ENCODE measurements around the gene COMMD1. TPM values are rescaled to one million over a fixed set of nuclear protein-coding genes. Genes with fewer than 3 reads are reported as not detected.
A peak's percentile ranks its signal among the peaks of the same experiment; 100 is the strongest.

COMMD1 gene
- total and polyA plus RNA-seq, 4 experiments from 2014 or later: 16.7 to 63.9 (median 34.2) TPM

DNA sequence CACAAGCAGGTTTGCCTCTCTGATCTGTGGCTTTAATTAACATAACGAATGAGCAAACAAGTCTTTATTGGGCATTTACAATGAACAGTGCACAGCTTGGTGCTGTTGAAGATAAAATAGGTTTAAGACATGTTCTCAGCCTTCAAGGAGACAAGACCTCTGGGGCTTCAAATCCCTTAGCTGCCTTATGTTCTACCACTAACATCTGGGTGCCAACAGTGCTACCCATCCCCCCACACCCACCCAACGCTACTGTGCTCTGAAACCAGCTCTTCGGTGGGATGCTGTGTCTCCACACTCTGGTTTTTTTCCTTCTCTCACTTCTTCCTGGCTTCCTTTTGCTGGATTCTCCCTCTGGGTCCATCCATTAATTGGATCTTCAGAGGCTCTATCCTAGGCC, 276.4 kb downstream of the COMMD1 start:
- intact Hi-C loops (cut with micrococcal nuclease): no loop called here
- no peak overlapping the region for H3K27ac ChIP-seq (ENCODE audit: low read depth, low read length)
- DNase-seq: no peak
- no peaks in the 10 kb centered on the region for H3K27me3 ChIP-seq (ENCODE audit: insufficient read depth, low read length)
- no peaks in the 10 kb centered on the region for H3K36me3 ChIP-seq (ENCODE audit: insufficient read depth, low read length)
- no peaks in the 10 kb centered on the region for H3K9me3 ChIP-seq (ENCODE audit: control insufficient read depth in 1 of 2, low read length in 2 of 2)
- peaks cover 0 to 2% (median under 1%) of the 10 kb centered on the region in 4 donors for H3K4me1 Mint-ChIP-seq
- H3K27ac Mint-ChIP-seq: peak overlapping the region in 2 of 7 donors; percentile 25 to 49
- POLR2A ChIA-PET (ENCODE audit: partially characterized antibody): no interaction called here
- no peaks in the 10 kb centered on the region for H3K4me1 ChIP-seq (ENCODE audit: insufficient read depth, low read length)
- H3K27me3 Mint-ChIP-seq: no peaks in the 10 kb centered on the region
- H3K36me3 Mint-ChIP-seq: no peaks in the 10 kb centered on the region
- H3K4me3 Mint-ChIP-seq: no peak overlapping the region
- H3K9me3 Mint-ChIP-seq: peaks cover 0 to 1% (median 0%) of the 10 kb centered on the region in 8 donors
- CTCF ChIA-PET (ENCODE audit: partially characterized antibody): no interaction called here
- H3K4me3 ChIP-seq (ENCODE audit: low read length in 2 of 2): no peak overlapping the region

DNA sequence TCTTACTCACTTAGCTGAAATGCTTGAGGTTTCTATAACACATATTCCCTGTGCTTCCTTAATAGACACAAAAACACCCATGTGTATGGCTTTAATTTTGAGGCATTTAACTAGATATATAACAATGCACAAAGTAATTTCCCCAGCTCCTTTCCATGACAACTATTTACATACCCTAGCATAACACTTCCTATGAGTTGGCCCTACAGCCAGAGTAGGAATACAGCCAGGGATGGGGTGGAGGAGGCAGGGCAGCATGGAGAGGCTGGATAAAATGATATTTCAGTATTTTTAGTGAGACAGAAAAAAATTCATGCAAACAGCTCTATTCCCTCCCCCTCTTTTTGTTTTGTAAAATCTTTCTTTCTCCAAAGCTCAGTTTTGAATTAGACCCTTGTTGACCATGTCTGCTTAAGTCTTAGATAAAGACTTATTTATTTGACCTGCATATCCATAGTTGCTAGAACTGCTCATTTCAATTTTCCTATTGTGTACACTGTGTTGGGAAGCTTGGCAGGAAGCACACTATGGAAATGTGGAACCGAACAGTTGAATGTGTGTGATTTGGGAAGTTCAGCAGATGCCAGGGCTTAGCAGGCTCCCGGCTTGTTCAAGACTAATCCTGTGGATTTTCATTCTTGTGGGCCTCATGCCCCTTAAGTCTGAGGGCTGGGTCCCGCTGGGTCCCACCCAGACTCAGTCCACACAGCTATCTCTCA, 279.2 kb downstream of the COMMD1 start:
- H3K4me3 Mint-ChIP-seq: no peak overlapping the region
- H3K9me3 ChIP-seq (ENCODE audit: control insufficient read depth in 1 of 2, low read length in 2 of 2): no peaks in the 10 kb centered on the region
- H3K27me3 Mint-ChIP-seq: no peaks in the 10 kb centered on the region
- peaks cover 0 to 2% (median under 1%) of the 10 kb centered on the region in 4 donors for H3K4me1 Mint-ChIP-seq
- no peak overlapping the region for H3K4me3 ChIP-seq (ENCODE audit: low read length in 2 of 2)
- DNase-seq: no peak
- no peak overlapping the region for H3K27ac ChIP-seq (ENCODE audit: low read depth, low read length)
- intact Hi-C loops (cut with micrococcal nuclease): no loop called here
- H3K27ac Mint-ChIP-seq: no peak overlapping the region
- H3K4me1 ChIP-seq (ENCODE audit: insufficient read depth, low read length): no peaks in the 10 kb centered on the region
- no peaks in the 10 kb centered on the region for H3K36me3 Mint-ChIP-seq
- H3K27me3 ChIP-seq (ENCODE audit: insufficient read depth, low read length): no peaks in the 10 kb centered on the region
- H3K36me3 ChIP-seq (ENCODE audit: insufficient read depth, low read length): no peaks in the 10 kb centered on the region
- H3K9me3 Mint-ChIP-seq: peaks cover 0 to 1% (median 0%) of the 10 kb centered on the region in 8 donors
- ChIA-PET POLR2A (ENCODE audit: partially characterized antibody) (no interaction called here), CTCF (ENCODE audit: partially characterized antibody) (no interaction called here)

Other genes starting within 250 kb of the COMMD1 start
- gene FAM161A, start 51.6 kb upstream of the COMMD1 start, total RNA-seq: 1 to 10 TPM; 4.9 to 5.4 TPM
- 1 to 10 TPM in 1 of 2 donors, under 1 TPM in 1; 0.77 to 1.3 TPM for gene FAM161A, start 51.6 kb upstream of the COMMD1 start, polyA plus RNA-seq
- gene CCT4, start 17.0 kb upstream of the COMMD1 start, total RNA-seq: 100 to 1,000 TPM in 1 of 2 experiments, 10 to 100 TPM in 1; 91.0 to 101 TPM
- 100 to 1,000 TPM; 134 to 148 TPM for gene CCT4, start 17.0 kb upstream of the COMMD1 start, polyA plus RNA-seq

Measured in CD4-positive, alpha-beta memory T cell (primary cell).